ENCODE measurements around the gene NMT1.

The NMT1 gene
- total RNA-seq, result 67.6 to 98.4 (median 68.2) reads per million in 3 donors

DNA sequence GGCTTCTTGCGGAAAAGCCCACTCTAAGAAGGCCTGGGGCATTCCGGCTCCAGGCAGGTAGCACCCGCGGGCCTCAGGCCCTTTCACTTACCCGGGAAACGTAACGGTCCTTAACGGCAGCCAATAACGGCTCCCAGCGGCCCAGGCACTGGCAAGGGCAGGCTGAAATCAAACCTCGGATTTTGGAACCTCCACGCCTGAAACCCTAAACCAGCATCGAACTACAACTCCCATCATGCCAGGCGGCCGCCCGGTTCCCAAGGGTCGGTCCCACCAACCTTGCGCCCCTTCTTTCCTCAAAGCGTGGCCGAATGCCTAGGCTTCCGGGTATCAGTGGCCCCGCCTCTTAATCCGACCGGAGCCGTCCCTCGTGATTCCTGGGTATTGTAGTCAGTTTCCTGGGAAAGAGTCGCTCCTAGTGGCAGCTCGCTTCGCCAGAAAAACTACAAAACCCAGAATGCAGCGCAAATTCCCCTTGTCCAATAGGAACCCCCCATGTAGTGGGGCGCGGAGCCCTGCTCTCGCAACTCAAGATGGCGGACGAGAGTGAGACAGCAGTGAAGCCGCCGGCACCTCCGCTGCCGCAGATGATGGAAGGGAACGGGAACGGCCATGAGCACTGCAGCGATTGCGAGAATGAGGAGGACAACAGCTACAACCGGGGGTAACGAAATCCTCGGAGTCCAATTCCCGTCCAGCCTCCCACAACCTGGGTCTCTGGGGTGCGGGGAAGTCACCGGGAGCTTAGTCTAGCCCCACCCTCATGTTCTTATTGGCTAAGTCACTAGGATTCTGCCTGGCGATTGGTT is at the start of gene NMT1:
Gene NMT1, plus strand, starts transcription at position 521 of the 809 bp plus-strand sequence. Its CDS starts 13 bp downstream, at position 534.
- Histone ChIP-seq H3K9me3 (ENCODE audit: control insufficient read depth, low read length) (no peaks in the 10 kb centered on the region), H3K4me1 (ENCODE audit: control insufficient read depth, insufficient read depth, low read length, poor library complexity, severe bottlenecking) (peaks cover 25% of the 10 kb centered on the region), H3K27me3 (replicated peaks; ENCODE audit: control insufficient read depth, insufficient read depth, low read length, poor library complexity, severe bottlenecking) (no peaks in the 10 kb centered on the region), H3K36me3 (ENCODE audit: control insufficient read depth, insufficient read depth, low read length) (no peaks in the 10 kb centered on the region), H3K4me3 (ENCODE audit: insufficient read depth, low read depth, low read length, poor library complexity, severe bottlenecking) (peak within 1 kb of the TSS; percentile 94), H3K27ac (ENCODE audit: insufficient read depth, low read length, poor library complexity, severe bottlenecking) (peak within 1 kb of the TSS; percentile 95)
- DNase-seq, result peak; percentile 92 to 96 (median 96)

DNA sequence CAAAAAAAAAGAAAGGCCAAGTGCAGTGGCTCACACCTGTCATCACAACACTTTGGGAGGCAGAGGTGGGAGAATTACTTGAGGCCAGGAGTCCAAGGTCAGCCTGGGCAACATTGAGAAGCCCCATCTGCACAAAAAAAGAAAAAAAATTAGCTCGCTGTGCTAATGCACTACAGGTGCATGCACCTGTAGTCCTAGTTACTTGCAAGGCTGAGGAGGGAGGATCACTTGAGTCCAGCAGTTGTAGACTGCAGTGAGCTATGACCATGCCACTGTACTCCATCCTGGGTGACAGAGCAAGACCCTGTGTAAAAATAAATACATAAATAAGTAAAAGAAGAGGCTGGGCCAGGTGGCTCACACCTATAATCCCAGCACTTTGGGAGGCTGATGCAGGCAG is 49.4 kb upstream of the NMT1 start:
- no peaks in the 10 kb centered on the region for H3K27me3 ChIP-seq (replicated peaks; ENCODE audit: control insufficient read depth, insufficient read depth, low read length, poor library complexity, severe bottlenecking)
- no peak overlapping the region for H3K27ac ChIP-seq (ENCODE audit: insufficient read depth, low read length, poor library complexity, severe bottlenecking)
- H3K9me3 ChIP-seq (ENCODE audit: control insufficient read depth, low read length), result no peaks in the 10 kb centered on the region
- H3K36me3 ChIP-seq (ENCODE audit: control insufficient read depth, insufficient read depth, low read length), result no peaks in the 10 kb centered on the region
- H3K4me3 ChIP-seq (ENCODE audit: insufficient read depth, low read depth, low read length, poor library complexity, severe bottlenecking), result no peak overlapping the region
- no peak for DNase-seq
- H3K4me1 ChIP-seq (ENCODE audit: control insufficient read depth, insufficient read depth, low read length, poor library complexity, severe bottlenecking), result no peaks in the 10 kb centered on the region

DNA sequence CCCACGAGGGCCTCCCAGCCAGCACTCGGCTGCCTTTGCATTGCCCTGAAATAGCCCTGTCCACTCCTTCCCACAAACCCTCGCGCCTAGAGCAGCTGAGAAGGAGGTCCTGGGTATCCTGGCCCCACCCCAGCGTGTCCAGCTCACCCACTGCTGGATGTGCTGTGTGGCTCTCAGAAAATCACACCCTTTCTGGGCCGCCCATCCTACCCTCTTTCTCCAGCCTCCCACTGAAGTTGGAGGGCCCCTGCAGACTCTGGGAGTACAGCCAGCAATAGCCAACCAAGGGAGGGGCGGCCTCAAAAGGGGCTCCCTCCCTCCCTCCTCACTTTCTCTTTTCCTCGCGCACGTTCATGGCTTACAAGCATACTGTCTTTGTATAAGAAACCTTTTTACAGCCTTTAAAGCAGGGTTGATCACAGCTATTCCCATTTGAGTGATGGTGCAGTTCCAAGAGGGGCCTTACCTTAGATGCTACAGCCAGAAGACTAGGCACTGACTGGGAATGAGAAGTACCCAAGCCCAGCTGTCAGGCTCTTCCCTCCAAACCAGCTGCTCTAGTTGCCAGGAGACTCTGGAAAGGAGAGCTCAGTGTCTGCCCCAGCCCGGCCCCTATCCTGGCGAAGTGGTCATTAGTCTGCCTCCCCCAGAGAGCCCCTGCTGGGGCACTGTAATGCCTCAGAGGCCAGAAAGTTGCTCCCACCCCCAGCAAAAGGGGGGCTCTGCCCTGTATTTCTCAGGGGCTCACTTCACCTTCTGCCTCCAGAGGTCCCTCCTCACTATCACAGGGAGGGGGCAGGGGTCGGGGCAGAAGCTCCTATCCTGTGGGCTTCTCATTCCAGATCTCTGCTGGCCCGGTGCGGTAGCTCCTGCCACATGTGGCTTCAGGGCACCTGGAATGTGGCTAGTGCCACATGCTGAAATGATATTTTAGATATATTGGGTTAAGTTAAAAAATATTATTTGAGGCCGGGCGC is 47.8 kb upstream of the NMT1 start:
- Histone ChIP-seq H3K27ac (ENCODE audit: insufficient read depth, low read length, poor library complexity, severe bottlenecking) (no peak overlapping the region), H3K9me3 (ENCODE audit: control insufficient read depth, low read length) (no peaks in the 10 kb centered on the region), H3K27me3 (replicated peaks; ENCODE audit: control insufficient read depth, insufficient read depth, low read length, poor library complexity, severe bottlenecking) (peaks cover 5% of the 10 kb centered on the region), H3K4me3 (ENCODE audit: insufficient read depth, low read depth, low read length, poor library complexity, severe bottlenecking) (no peak overlapping the region), H3K4me1 (ENCODE audit: control insufficient read depth, insufficient read depth, low read length, poor library complexity, severe bottlenecking) (no peaks in the 10 kb centered on the region), H3K36me3 (ENCODE audit: control insufficient read depth, insufficient read depth, low read length) (no peaks in the 10 kb centered on the region)
- DNase-seq, result no peak

DNA sequence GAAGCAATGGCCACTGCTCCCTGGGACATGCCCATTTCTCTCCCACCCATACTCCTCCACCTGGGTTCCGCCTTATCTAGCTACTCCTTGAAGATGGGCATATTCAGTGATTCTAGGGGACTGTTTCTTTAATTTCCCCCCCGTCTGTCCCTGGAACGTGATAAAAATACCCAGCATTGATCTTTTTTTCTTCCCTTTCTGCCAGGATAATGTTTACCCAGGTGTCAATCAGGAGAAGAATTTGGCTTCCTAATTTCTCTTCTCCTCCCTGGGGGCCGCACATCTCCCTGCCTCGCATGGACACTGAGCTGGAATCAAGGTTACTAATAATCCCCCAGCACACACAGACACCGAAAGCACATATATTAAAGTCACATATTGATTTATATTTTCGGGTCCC is 44.9 kb upstream of the NMT1 start:
- Histone ChIP-seq H3K4me1 (ENCODE audit: control insufficient read depth, insufficient read depth, low read length, poor library complexity, severe bottlenecking) (peaks cover 7% of the 10 kb centered on the region), H3K27me3 (replicated peaks; ENCODE audit: control insufficient read depth, insufficient read depth, low read length, poor library complexity, severe bottlenecking) (peaks cover 33% of the 10 kb centered on the region), H3K9me3 (ENCODE audit: control insufficient read depth, low read length) (no peaks in the 10 kb centered on the region), H3K27ac (ENCODE audit: insufficient read depth, low read length, poor library complexity, severe bottlenecking) (no peak overlapping the region), H3K36me3 (ENCODE audit: control insufficient read depth, insufficient read depth, low read length) (no peaks in the 10 kb centered on the region), H3K4me3 (ENCODE audit: insufficient read depth, low read depth, low read length, poor library complexity, severe bottlenecking) (no peak overlapping the region)
- no peak for DNase-seq

DNA sequence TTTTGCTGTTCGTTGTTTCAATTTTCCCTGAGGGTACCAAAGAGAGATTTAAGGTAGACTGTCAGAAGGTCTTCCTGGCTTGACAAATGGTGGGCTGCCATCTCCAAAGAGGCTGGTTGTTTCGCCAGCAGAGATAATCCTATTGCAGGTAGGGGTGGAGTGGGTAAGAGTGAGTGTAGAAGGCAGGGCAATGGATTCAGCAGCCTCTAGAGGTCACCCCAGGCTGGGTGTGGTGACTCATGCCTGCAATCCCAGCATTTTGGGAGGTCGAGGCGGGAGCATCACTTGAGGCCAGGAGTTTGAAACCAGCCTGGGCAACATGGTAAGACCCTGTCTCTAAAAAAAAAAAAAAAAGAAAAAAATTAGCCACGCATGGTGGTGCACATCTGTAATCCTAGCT is 44.3 kb upstream of the NMT1 start:
- peaks cover 13% of the 10 kb centered on the region for H3K4me1 ChIP-seq (ENCODE audit: control insufficient read depth, insufficient read depth, low read length, poor library complexity, severe bottlenecking)
- H3K9me3 ChIP-seq (ENCODE audit: control insufficient read depth, low read length), result no peaks in the 10 kb centered on the region
- H3K27ac ChIP-seq (ENCODE audit: insufficient read depth, low read length, poor library complexity, severe bottlenecking), result no peak overlapping the region
- H3K27me3 ChIP-seq (replicated peaks; ENCODE audit: control insufficient read depth, insufficient read depth, low read length, poor library complexity, severe bottlenecking), result peaks cover 38% of the 10 kb centered on the region
- no peak for DNase-seq
- H3K4me3 ChIP-seq (ENCODE audit: insufficient read depth, low read depth, low read length, poor library complexity, severe bottlenecking), result no peak overlapping the region
- no peaks in the 10 kb centered on the region for H3K36me3 ChIP-seq (ENCODE audit: control insufficient read depth, insufficient read depth, low read length)

DNA sequence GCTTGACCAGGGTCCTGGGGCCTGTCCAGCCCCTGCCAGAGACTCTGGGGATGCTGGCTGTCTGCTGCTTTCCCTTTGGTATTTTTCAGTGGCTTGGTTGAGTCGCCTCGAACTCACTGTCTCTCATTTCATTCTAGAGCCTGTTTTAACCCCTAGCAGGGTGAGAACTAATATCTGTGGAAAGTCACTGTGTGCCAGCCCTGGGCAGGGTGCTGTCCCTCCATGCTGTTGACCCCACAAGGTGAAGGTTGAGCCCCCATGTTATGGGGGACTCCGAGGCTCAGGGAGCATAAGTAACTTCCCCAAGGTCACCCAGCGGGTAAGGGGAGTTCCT is 42.6 kb upstream of the NMT1 start:
- Histone ChIP-seq H3K27me3 (replicated peaks; ENCODE audit: control insufficient read depth, insufficient read depth, low read length, poor library complexity, severe bottlenecking) (peaks cover 38% of the 10 kb centered on the region), H3K4me1 (ENCODE audit: control insufficient read depth, insufficient read depth, low read length, poor library complexity, severe bottlenecking) (peaks cover 13% of the 10 kb centered on the region), H3K27ac (ENCODE audit: insufficient read depth, low read length, poor library complexity, severe bottlenecking) (no peak overlapping the region), H3K36me3 (ENCODE audit: control insufficient read depth, insufficient read depth, low read length) (no peaks in the 10 kb centered on the region), H3K4me3 (ENCODE audit: insufficient read depth, low read depth, low read length, poor library complexity, severe bottlenecking) (peak overlapping the region; percentile 55), H3K9me3 (ENCODE audit: control insufficient read depth, low read length) (no peaks in the 10 kb centered on the region)
- no peak for DNase-seq

DNA sequence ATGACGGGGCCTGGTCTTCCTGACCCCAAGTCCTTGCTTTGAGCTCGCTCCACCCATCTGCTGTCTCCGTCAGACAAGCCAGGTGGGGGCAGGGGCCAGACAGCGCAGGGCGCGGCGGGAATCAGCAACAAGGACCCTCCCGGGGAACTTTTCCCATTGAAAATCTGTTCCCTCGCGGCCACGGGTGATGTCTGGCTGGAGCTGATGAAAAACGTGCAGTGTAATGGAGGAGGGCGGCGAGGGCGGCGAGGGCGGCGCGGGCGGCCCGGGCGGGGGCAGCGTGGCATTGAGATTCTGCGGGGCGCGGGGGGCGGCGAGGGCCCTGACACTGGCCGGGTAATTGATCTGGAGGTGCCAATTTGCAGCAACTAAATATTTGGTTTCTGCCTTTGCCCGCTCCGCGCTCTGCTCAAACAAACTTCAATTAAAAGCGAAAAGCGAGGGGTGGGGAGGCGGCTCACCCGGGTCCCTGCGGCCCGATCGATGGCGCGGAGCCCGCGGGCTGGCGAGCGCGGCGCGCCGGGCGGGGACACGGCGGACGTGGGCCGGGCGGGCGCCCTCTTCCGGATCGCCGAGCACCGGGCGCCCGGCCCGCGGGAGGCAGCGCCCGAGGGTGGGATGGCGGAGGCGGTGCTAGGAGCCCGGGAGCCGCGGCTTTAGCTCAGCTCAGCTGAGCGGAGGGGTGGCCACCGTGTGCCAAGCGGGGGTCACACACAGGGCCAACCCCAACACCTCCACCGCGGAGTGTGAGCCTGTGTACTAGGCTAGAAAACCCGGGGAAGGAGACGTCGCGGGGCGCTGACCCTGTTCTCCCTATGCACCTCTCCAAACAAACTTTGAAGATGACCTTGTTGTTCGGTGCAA is 42.0 kb upstream of the NMT1 start:
- Histone ChIP-seq H3K4me3 (ENCODE audit: insufficient read depth, low read depth, low read length, poor library complexity, severe bottlenecking) (peak overlapping the region; percentile 55), H3K36me3 (ENCODE audit: control insufficient read depth, insufficient read depth, low read length) (no peaks in the 10 kb centered on the region), H3K27ac (ENCODE audit: insufficient read depth, low read length, poor library complexity, severe bottlenecking) (no peak overlapping the region), H3K27me3 (replicated peaks; ENCODE audit: control insufficient read depth, insufficient read depth, low read length, poor library complexity, severe bottlenecking) (peaks cover 38% of the 10 kb centered on the region), H3K4me1 (ENCODE audit: control insufficient read depth, insufficient read depth, low read length, poor library complexity, severe bottlenecking) (peaks cover 13% of the 10 kb centered on the region), H3K9me3 (ENCODE audit: control insufficient read depth, low read length) (no peaks in the 10 kb centered on the region)
- DNase-seq, result peak in 2 of 3 donors; percentile 5 to 8

DNA sequence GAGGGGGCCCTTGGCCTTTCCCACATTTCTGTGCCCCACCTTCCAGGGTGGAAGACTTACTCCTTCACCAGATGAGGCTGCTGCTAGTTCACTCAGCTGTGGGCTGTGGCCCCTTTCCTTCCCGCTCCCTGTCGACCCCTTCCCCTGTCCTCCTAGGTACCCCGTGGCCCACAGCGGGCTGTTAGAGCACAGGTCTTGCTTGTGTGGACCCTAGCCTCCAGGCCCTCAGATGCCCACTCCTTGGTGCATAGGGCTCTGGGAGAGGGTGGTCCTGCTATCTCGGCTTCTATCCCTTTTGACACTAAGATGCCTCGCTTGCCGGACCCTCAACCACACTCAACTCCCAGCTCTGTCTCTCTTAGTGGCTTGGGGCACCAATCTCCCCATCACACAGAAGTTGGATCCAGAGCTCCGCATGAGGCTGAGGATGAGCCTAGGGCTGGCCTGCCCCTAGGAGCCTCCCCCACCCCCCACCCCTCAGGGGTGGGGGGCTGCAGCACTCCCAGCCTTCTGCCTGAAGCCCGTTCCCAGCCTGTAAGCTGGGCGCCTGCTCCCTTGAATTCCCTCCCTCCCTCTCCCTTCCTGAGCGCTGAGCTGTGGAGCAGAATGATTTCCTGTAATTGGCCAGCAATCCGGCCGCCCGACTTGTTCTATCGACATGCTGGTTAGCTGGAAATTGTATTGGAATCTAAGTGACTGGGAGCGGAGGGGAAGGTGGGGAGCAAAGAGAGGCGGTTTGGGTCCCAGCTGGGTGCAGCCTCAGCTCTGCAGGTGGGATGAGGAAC is 40.6 kb upstream of the NMT1 start:
- Histone ChIP-seq H3K36me3 (ENCODE audit: control insufficient read depth, insufficient read depth, low read length) (no peaks in the 10 kb centered on the region), H3K4me3 (ENCODE audit: insufficient read depth, low read depth, low read length, poor library complexity, severe bottlenecking) (no peak overlapping the region), H3K9me3 (ENCODE audit: control insufficient read depth, low read length) (no peaks in the 10 kb centered on the region), H3K27me3 (replicated peaks; ENCODE audit: control insufficient read depth, insufficient read depth, low read length, poor library complexity, severe bottlenecking) (peaks cover 38% of the 10 kb centered on the region), H3K4me1 (ENCODE audit: control insufficient read depth, insufficient read depth, low read length, poor library complexity, severe bottlenecking) (peaks cover 13% of the 10 kb centered on the region), H3K27ac (ENCODE audit: insufficient read depth, low read length, poor library complexity, severe bottlenecking) (no peak overlapping the region)
- DNase-seq, result no peak
